Adipocyte (in vitro differentiated cells): ENCODE results near the gene HS1BP3.

Experiments used
- DNase-seq: peaks from one replicate; pipeline ENCODE4 v3.0.0-alpha.2; 2015; ENCODE audit warnings: low read depth
- H3K27me3 ChIP-seq: replicated peaks from 2 replicates; pipeline ENCODE4 v1.7.0; 2013; ENCODE audit warnings: mild to moderate bottlenecking, low read length, moderate library complexity; ENCODE audit not compliant: control insufficient read depth, insufficient read depth
- H3K36me3 ChIP-seq: 2 replicates; pipeline ENCODE4 v1.7.0; 2013; ENCODE audit warnings: low read length, mild to moderate bottlenecking, moderate library complexity; ENCODE audit not compliant: control insufficient read depth, insufficient read depth, severe bottlenecking
- H3K4me1 ChIP-seq: 2 replicates; pipeline ENCODE4 v1.7.0; 2013; ENCODE audit warnings: mild to moderate bottlenecking, low read length, moderate library complexity; ENCODE audit not compliant: control insufficient read depth, insufficient read depth
- H3K4me3 ChIP-seq: 2 replicates; pipeline ENCODE4 v1.7.0; 2013; ENCODE audit warnings: mild to moderate bottlenecking, low read length, moderate library complexity
- H3K9ac ChIP-seq: 2 replicates; pipeline ENCODE4 v1.7.0; 2013; ENCODE audit warnings: mild to moderate bottlenecking, low read length, moderate library complexity
- H3K9me3 ChIP-seq: 2 replicates; pipeline ENCODE4 v1.7.0; 2013; ENCODE audit warnings: mild to moderate bottlenecking, low read length, moderate library complexity; ENCODE audit not compliant: control insufficient read depth

The HS1BP3 gene

DNA sequence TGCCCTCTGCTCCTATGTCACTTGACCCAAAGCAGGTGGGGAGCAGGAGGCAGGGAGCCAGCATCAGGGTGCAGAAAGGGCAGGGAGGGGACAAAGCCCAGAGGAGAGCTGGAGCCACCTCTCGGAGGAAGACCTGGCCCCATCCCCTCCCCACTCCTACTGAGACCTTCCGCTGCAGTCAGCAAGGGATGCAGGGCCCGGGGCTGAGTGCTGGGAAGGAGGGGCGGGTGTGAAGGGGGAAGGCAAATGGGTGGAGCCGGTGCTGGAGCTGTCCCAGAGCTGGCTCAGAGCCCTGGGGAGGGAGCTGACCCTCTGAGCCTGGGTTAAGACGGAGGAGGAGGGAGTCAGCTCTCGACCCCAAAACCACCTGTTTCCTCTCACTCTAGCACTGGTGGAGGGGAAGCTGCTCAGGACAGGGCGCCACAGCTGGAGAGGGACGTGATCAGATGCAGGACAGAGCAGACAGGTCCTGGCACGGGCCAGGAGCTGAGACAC is 33.8 kb downstream of the HS1BP3 start:
- Histone ChIP-seq H3K36me3 (peaks cover 3% of the 10 kb centered on the region), H3K4me3 (no peak overlapping the region), H3K4me1 (peaks cover 61% of the 10 kb centered on the region), H3K9me3 (no peaks in the 10 kb centered on the region), H3K9ac (peak overlapping the region; percentile 93), H3K27me3 (no peaks in the 10 kb centered on the region)
- DNase-seq = no peak

DNA sequence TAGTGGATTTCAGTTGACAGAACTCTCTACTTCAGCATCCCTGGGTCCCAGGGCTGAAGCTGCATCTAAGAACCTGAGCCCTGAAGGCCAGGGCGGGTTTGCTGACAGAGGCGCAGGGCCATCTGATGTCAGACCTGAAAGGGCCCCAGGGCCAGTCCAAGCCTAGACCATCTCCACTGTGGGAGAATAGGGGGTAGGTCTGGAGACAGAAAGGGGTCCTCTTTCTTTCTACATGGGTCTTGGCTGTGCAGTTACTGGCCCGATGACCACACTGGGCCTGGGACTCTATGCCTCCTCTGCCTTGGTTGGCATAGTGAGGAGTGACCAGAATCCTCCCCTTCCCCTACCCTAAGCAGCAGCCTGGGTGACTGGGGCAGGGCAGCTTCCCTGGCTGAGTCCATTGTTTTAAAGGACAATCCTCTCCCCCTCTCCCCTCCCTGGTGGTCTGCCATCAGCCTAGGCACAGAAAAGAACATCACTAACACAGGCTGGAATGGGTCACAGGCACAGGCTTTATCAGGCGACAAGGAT is 34.5 kb downstream of the HS1BP3 start:
- Histone ChIP-seq H3K27me3 (no peaks in the 10 kb centered on the region), H3K4me1 (peaks cover 66% of the 10 kb centered on the region)
- no peak for DNase-seq

DNA sequence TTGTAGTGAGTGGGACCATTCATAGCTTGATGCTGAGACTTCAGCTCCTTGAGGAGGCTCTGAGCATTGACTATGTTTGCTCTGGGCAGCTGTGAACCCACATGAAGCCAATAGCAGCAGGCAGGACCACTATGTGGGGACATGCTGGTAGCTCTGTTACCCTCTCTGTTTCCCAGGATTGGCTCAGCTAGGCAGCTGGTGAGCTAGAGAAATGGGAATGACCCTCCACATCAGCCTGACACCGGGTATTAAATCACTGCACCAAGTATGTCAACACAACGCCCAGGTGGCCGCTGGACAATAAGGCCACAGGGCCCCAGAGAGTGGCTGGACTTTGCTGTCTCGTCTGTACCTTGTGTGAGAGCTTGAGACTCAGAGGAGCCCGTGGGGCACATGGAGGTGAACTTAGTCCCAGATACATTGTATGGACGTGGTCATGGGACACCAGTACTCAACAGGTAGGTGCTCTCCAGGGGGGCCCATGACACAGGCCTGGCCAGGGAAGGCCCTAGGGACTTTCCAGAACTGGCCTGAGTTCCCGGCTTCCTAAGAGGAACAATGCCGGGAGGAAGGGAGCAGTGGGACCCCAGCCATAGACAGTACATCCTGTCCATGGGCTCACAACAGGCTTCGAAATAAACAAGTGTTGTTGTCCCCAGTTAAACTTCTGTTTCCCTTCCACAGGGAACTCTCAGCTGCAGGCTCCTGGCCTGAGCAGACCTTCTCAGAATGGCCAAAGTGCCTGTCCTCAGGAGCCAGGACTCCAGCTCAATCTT is 35.2 kb downstream of the HS1BP3 start:
- Histone ChIP-seq H3K4me3 (no peak overlapping the region), H3K9ac (peak overlapping the region; percentile 12), H3K9me3 (no peaks in the 10 kb centered on the region), H3K36me3 (no peaks in the 10 kb centered on the region), H3K4me1 (peaks cover 74% of the 10 kb centered on the region), H3K27me3 (no peaks in the 10 kb centered on the region)
- DNase-seq = no peak

More for the DNA sequence above, 34.5 kb downstream of the HS1BP3 start:
- no peaks in the 10 kb centered on the region for H3K9me3 ChIP-seq
- no peaks in the 10 kb centered on the region for H3K36me3 ChIP-seq
- H3K9ac ChIP-seq = peak overlapping the region; percentile 12
- H3K4me3 ChIP-seq = no peak overlapping the region

DNA sequence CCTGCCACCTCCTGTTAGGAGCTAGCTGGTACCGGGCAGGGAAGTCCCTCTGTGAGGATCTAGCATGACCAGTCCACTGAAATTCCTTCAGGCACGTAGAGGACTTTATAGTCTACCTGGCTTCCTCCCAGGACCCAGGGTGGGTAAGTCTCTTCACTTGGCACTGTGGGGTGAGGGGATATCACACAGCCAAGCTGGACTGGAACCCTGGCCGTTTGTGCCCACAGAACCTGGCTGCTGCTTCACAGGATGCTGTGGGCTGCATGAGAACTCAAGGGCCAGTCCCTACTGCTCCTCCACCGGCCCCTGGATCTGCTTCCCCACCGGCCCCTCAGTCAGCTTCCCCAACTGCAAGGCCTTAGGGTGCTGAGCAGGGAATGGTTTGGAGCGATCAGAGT is 35.8 kb downstream of the HS1BP3 start:
- Histone ChIP-seq H3K4me1 (peaks cover 74% of the 10 kb centered on the region), H3K36me3 (no peaks in the 10 kb centered on the region), H3K9ac (no peak overlapping the region), H3K27me3 (no peaks in the 10 kb centered on the region), H3K9me3 (no peaks in the 10 kb centered on the region), H3K4me3 (no peak overlapping the region)
- no peak for DNase-seq

DNA sequence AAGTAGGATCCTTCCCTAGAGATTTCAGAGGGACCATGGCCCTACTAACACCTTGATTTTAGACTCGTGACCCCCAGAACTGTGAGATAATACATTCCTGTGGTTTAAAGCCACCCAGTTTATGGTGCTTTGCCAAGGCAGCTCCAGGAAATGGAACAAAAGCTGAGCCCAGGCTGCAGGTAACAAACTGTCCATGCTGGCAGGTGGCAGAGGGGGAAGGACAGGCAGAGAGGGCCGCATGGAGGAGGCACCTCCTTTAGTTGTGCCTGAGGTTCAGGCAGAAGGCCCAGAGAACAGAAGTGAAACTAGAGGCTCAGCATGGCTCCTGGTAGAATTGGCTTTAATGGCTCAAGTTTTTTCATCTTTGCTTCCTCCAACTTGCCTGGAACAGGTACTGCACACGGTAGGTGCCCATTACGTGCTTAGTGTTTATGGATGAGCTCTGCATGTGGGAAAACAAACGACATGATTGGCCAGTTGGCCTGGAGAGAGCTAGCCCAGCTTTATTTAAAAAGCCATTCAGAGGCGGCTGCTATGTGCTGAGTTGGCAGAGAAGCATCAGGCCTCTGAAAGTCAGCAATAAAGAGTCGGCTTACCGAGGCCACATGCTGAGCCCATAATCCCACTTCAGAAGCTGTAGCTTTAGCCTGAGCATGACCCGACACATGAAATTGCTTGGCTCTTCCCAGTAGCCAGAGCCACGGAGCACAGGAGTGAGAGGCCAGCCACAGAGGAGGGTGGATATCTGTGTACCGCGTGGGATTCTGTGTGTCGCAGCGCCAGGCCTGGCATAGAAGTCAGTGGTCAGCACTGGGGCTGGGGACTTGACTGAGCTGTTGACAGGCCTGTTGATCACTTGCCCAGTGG is 36.5 kb downstream of the HS1BP3 start:
- Histone ChIP-seq H3K27me3 (no peaks in the 10 kb centered on the region), H3K4me3 (no peak overlapping the region), H3K36me3 (no peaks in the 10 kb centered on the region), H3K4me1 (peaks cover 73% of the 10 kb centered on the region), H3K9ac (no peak overlapping the region), H3K9me3 (no peaks in the 10 kb centered on the region)
- DNase-seq = no peak

DNA sequence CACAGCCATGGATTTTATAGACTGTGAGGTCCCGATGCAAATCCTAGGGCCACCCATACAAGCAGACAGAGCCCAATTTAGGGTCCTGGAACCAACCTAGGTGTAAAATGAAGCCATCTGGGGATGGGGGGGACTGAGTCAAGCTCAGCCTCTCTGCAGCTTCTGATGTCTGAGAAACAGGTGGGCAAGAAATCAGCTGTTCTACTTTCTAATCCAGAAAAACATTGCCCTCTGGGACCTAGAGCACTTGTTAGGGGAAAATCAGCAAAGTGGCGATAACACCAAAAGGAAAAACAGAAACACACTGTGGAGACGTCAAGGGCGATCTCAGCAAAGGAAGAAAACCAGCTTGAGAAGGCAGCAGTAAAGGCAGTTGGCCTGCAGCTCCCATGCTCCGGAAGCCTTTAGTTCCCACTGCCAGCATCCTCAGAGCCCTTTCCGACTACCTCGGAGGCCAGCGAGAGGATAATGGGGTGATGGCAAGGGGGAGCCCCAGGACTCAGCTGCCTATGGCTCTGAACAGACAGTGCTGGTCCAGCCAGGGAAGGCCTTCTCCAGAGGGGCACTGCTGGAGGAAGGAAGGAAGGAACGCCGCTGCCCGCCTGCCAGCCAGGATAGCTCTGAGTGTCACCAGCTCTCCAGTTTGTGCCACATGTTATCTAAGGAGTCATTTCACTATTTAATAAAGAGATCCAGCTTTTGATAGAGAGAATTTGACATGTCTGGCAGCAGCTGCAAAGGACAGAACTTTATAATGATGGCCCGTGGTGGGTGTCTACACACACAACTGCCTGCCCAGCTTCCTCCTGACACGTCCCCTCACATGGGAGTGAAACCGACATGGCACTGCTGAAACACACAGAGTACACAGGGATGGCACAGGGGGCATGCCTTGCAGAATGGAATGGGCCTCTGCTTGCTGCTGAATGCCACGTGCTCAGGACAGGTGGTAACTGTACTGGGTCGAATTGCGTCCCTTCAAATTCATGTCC is 37.7 kb downstream of the HS1BP3 start:
- Histone ChIP-seq H3K9me3 (no peaks in the 10 kb centered on the region), H3K4me1 (peaks cover 71% of the 10 kb centered on the region), H3K4me3 (no peak overlapping the region), H3K9ac (no peak overlapping the region), H3K27me3 (no peaks in the 10 kb centered on the region), H3K36me3 (no peaks in the 10 kb centered on the region)
- DNase-seq = no peak

DNA sequence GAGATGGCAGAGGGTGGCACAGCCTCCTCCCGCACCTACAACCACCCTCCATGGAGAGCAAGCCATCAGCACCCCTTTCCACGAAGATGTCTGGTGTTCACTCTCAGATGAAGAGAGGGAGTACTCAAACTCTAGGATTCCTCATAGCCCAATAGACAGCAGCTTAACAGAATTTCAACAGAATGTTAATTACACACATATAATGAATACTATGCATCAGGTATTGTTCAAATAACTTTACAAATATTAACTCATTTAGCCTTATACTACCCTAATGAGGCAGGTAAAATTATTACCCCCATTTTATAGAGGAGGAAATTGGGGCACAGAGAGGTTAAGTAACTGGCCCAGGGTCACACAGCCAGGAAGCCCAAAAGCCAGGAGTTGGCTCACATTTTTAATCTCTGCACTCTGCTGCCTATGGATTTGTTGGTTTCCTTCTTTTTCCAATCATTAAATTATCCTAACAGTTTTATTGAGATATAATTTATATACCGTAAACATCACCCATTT is 39.0 kb downstream of the HS1BP3 start:
- H3K4me1 ChIP-seq = peaks cover 59% of the 10 kb centered on the region
- H3K9me3 ChIP-seq = no peaks in the 10 kb centered on the region
- H3K9ac ChIP-seq = no peak overlapping the region
- no peak overlapping the region for H3K4me3 ChIP-seq
- no peak for DNase-seq
- H3K27me3 ChIP-seq = no peaks in the 10 kb centered on the region
- no peaks in the 10 kb centered on the region for H3K36me3 ChIP-seq

DNA sequence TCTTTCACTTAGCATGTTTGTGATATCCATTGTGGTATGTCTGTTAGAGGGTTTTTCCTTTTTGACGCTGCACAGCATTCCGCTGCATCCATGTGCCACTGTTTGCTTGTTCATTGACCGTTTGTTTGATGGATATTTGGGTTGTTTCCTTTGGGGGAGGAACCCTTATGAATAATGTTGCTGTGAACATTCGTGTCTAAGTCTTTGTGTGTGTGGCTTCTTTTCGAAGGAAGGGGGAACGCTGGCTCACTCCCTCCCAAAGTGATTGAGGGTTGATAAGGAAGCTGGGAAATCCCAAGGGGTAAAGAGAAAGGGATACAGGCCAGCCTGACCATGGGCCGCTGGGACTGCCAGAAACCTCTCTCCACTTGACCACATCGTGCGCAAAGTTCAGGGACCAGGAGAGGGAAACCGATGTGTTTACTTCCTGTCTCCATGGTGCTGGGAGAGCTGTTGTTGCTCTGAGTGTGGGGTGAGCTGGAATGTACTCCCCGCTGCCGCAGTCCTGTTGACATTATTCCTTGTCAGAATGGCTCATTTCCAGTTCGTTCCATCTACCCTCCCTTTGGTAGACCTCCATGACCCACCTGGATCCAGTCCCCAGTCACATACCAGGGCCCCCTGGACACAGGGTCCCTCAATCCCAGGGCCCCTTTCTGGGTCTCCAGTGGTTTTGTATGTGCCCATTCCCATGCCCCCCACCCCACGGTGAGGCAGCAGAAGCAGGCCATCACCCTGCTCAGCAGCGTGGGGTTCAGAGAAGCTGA is 39.6 kb downstream of the HS1BP3 start:
- DNase-seq = no peak
- Histone ChIP-seq H3K36me3 (no peaks in the 10 kb centered on the region), H3K27me3 (no peaks in the 10 kb centered on the region), H3K4me3 (no peak overlapping the region), H3K9me3 (no peaks in the 10 kb centered on the region), H3K4me1 (peaks cover 53% of the 10 kb centered on the region), H3K9ac (no peak overlapping the region)

DNA sequence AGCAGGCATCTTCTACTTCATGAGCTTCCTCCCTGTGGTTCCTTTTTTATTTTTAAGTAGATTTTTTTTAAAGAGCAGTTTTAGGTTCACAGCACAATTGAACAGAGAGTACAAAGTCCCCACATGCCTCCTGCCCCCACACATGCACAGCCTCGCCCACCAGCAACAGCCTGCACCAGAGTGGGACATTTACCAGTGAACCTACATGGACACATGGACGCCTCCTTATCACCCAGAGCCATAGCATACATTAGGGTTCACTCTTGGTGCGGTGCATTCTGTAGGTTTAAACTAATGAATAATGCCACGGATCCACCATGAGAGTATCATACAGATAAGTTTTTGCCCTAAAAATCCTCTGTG is 40.9 kb downstream of the HS1BP3 start:
- Histone ChIP-seq H3K27me3 (no peaks in the 10 kb centered on the region), H3K9me3 (no peaks in the 10 kb centered on the region), H3K36me3 (no peaks in the 10 kb centered on the region), H3K4me3 (no peak overlapping the region), H3K4me1 (peaks cover 46% of the 10 kb centered on the region), H3K9ac (no peak overlapping the region)
- no peak for DNase-seq
